A673 (cell line): ENCODE data around the gene POU2F2.

Source experiments
- EZH2 ChIP-seq: fragments of 200-600 bp; sonication (generic); IDR thresholded peaks from 2 replicates; pipeline ENCODE4 v1.6.1; 2017; ENCODE audit warnings: borderline replicate concordance, low read depth, mild to moderate bottlenecking, mixed read lengths, antibody characterized with exemption, low read length; ENCODE audit not compliant: poor library complexity, severe bottlenecking
- TF ChIP-seq, protein P1 (sequence below): fragments of 300-800, 200-600 bp; sonication (generic); conservative IDR thresholded peaks from 2 replicates; pipeline ENCODE4 v1.5.1; 2017; ENCODE audit warnings: low read depth, mild to moderate bottlenecking, antibody characterized with exemption, low read length, moderate library complexity, mixed read lengths

DNA sequence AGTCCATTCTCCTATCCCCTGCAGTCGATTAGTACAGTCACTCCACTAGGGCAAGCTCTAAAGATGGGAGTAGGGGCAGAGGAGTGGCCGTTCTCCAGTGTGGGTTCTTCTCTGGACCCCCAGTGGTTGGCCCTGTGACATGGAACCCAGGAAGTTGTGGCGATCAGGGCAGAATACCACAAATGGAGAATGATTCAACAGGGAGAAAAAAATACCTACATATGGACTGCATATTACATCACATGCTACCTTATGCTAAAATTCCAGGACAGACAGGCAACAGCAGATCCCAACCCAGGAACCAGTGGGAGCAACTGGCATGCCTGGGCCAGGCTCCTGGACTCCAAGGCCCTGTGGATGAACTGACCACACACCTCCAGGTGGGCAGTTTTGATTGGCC, 20.4 kb downstream of the POU2F2 start:
- no peak for TF ChIP-seq EZH2
- TF ChIP-seq, protein P1, sequence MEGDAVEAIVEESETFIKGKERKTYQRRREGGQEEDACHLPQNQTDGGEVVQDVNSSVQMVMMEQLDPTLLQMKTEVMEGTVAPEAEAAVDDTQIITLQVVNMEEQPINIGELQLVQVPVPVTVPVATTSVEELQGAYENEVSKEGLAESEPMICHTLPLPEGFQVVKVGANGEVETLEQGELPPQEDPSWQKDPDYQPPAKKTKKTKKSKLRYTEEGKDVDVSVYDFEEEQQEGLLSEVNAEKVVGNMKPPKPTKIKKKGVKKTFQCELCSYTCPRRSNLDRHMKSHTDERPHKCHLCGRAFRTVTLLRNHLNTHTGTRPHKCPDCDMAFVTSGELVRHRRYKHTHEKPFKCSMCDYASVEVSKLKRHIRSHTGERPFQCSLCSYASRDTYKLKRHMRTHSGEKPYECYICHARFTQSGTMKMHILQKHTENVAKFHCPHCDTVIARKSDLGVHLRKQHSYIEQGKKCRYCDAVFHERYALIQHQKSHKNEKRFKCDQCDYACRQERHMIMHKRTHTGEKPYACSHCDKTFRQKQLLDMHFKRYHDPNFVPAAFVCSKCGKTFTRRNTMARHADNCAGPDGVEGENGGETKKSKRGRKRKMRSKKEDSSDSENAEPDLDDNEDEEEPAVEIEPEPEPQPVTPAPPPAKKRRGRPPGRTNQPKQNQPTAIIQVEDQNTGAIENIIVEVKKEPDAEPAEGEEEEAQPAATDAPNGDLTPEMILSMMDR, result no peak
